Peyer's patch (tissue), 4 donors: Measurements from ENCODE around the gene GCLM.

Source experiments
- POLR2A ChIP-seq, 2 donors: fragments of 450-650 bp; IDR thresholded peaks; one replicate each; pipeline ENCODE4 v1.5.1; 2017; ENCODE audit warnings: antibody characterized with exemption in 2 of 2, mild to moderate bottlenecking in 2 of 2, moderate library complexity in 2 of 2
- TF ChIP-seq, protein P1 (sequence below), 6 experiments: fragments of 450-650 bp in 4 of 6; fragments of 200-600 bp in 2 of 6; sonication (generic) in 1 of 6; IDR thresholded peaks; one replicate each; pipeline ENCODE4 v1.5.1; 2017 to 2019; ENCODE audit warnings: antibody characterized with exemption in 6 of 6, mild to moderate bottlenecking in 3 of 6, moderate library complexity in 1 of 6

DNA sequence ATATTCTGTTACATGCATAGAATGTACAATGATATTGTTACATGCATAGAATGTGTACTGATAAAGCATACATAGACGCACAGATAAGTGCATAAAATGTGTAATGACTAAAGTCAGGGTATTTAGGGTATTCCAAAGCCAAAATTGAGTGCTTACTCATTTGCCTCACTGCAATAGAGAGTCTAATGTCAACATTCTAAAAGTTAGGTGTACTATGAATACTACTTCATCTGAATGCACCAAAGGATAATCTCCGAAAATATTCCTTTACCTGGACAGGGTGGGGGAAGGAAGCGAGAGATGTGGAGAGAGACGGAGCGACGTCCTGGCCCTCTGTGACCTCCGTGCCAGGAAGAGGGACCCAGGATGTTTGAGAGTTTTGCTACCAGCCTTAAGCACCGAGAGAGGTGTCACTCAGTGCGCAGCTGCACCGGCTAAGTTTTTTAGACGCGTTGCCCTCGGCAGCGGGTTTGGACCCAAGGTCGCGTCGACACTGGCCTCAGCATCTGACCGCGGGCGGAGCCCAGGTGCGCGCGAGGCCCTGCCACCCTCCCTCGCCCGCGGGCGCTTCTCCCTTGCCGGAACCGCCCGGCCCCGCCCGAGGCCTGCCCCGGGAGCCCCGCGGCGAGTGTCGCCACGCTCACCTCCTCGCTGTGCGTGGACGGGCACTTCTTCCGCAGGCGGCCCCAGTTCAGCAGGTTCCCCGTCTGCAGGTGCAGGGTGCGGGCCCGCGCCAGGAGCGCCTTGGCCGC, 660 bp downstream of the GCLM start:
- TF ChIP-seq, protein P1, sequence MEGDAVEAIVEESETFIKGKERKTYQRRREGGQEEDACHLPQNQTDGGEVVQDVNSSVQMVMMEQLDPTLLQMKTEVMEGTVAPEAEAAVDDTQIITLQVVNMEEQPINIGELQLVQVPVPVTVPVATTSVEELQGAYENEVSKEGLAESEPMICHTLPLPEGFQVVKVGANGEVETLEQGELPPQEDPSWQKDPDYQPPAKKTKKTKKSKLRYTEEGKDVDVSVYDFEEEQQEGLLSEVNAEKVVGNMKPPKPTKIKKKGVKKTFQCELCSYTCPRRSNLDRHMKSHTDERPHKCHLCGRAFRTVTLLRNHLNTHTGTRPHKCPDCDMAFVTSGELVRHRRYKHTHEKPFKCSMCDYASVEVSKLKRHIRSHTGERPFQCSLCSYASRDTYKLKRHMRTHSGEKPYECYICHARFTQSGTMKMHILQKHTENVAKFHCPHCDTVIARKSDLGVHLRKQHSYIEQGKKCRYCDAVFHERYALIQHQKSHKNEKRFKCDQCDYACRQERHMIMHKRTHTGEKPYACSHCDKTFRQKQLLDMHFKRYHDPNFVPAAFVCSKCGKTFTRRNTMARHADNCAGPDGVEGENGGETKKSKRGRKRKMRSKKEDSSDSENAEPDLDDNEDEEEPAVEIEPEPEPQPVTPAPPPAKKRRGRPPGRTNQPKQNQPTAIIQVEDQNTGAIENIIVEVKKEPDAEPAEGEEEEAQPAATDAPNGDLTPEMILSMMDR (IDR thresholded peaks at IDR 0.05), result no peak
- TF ChIP-seq POLR2A (IDR thresholded peaks at IDR 0.05), result no peak
